Left lung (tissue), 10 donors: ENCODE measurements around the gene TERC. TPM values are rescaled to one million over a fixed set of nuclear protein-coding genes. Genes with fewer than 3 reads are reported as not detected.

ENCODE experiments used
- ATAC-seq: fragments of 200-7000 bp; cut with Tn5 transposase; one replicate; pipeline ENCODE4 v1.9.1; 2020; ENCODE audit warnings: moderate library complexity
- DNase-seq, 4 donors: peaks; one replicate each; pipeline ENCODE4 v3.0.0-alpha.2; 2013 to 2020
- H3K27ac ChIP-seq, 2 donors: fragments of 200-600 bp; sonication (generic) in 1 of 2; one replicate each; pipeline versions ENCODE4 v1.5.0 to v1.8.0; 2020 to 2021
- H3K27me3 ChIP-seq, 2 donors: fragments of 200-600 bp; sonication (generic) in 1 of 2; one replicate each; pipeline versions ENCODE4 v1.5.0 to v1.8.0; 2020 to 2021
- H3K36me3 ChIP-seq, 2 donors: fragments of 200-600 bp; sonication (generic) in 1 of 2; one replicate each; pipeline versions ENCODE4 v1.5.0 to v1.8.0; 2020 to 2021
- H3K4me1 ChIP-seq, 2 donors: fragments of 200-600 bp; one replicate each; pipeline ENCODE4 v1.8.0; 2021
- H3K4me3 ChIP-seq, 2 donors: fragments of 200-600 bp; sonication (generic) in 1 of 2; one replicate each; pipeline versions ENCODE4 v1.5.0 to v1.8.0; 2020 to 2021; ENCODE audit warnings: mild to moderate bottlenecking in 1 of 2
- H3K9me3 ChIP-seq, 2 donors: fragments of 200-600 bp; sonication (generic) in 1 of 2; one replicate each; pipeline versions ENCODE4 v1.5.0 to v1.8.0; 2020 to 2021
- CTCF ChIP-seq, 2 donors: fragments of 200-600 bp; sonication (generic) in 1 of 2; IDR thresholded peaks; one replicate each; pipeline versions ENCODE4 v1.5.0 to v1.8.0; 2021; ENCODE audit warnings: antibody characterized with exemption in 2 of 2
- intact Hi-C, 2 donors: fragments of 100-400 bp; cut with DNase I; formaldehyde crosslinking; loops; one replicate each; pipeline versions ENCODE4 v1.11.2 to v1.14.2; 2022
- polyA plus RNA-seq, 6 donors: library from polyadenylated mRNA; unstranded; fragments of 120-200 nt; gene quantifications; one replicate each; pipeline ENCODE4 v1.2.1, GENCODE V29; 2013; ENCODE audit not compliant: insufficient read length in 6 of 6
- total RNA-seq, 2 donors: library from RNA; stranded (reverse); fragmentation: NEBNext Ultra II Directional; extraction: Animal tissue kit (Norgen Biotek cat#: 25700); gene quantifications; one replicate each; pipeline ENCODE4 v1.2.1, GENCODE V29; 2021
- donor health status: DM: no; HTN: yes; CAD: no.
- donor health status: DM: no; HTN: no; CAD: no.

TERC gene
- total and polyA plus RNA-seq, 8 donors, result 0.38 to 8.0 (median 0.54) TPM; not detected in 3

GRCh38 chr3:169771497-169772304 lies 6.8 kb upstream of the TERC start:
- no peak for TF ChIP-seq CTCF (IDR thresholded peaks at IDR 0.05)
- intact Hi-C loops, result no loop called here
- peak overlapping the region; percentile 99 to 100 for H3K27ac ChIP-seq
- H3K9me3 ChIP-seq, result no peaks in the 10 kb centered on the region
- DNase-seq (peak; percentile 25 to 91 (median 63)), ATAC-seq (peak; percentile 20)
- H3K36me3 ChIP-seq, result peaks cover 0 to 23% of the 10 kb centered on the region in 2 donors
- peak overlapping the region; percentile 70 to 91 for H3K4me3 ChIP-seq
- no peaks in the 10 kb centered on the region for H3K27me3 ChIP-seq
- peaks cover 13 to 28% of the 10 kb centered on the region in 2 donors for H3K4me1 ChIP-seq

GRCh38 chr3:169769287-169770181 lies 4.7 kb upstream of the TERC start, which contains the start of gene ACTRT3:
Gene ACTRT3 (minus strand): TSS chr3:169769561. CDS start chr3:169769520, 41 bp downstream.
- peak; percentile 61 to 93 (median 64) for DNase-seq
- Histone ChIP-seq H3K36me3 (peaks cover 0 to 1% of the 10 kb centered on the region in 2 donors), H3K27ac (peak within 1 kb of the TSS; percentile 84 to 92), H3K4me3 (peak within 1 kb of the TSS; percentile 50 to 51), H3K9me3 (peaks cover 0 to 3% of the 10 kb centered on the region in 2 donors), H3K27me3 (no peaks in the 10 kb centered on the region), H3K4me1 (peaks cover 7 to 9% of the 10 kb centered on the region in 2 donors)
- peak; percentile 3 for ATAC-seq
- intact Hi-C loops, result no loop called here
- no peak for TF ChIP-seq CTCF (IDR thresholded peaks at IDR 0.05)

- no peaks in the 10 kb centered on the region for H3K36me3 ChIP-seq
- H3K4me1 ChIP-seq, result peaks cover 0 to 15% of the 10 kb centered on the region in 2 donors
- TF ChIP-seq CTCF (IDR thresholded peaks at IDR 0.05), result peak in 1 of 2 donors; percentile 5
- peaks cover 0 to 3% of the 10 kb centered on the region in 2 donors for H3K9me3 ChIP-seq
- peak overlapping the region; percentile 60 to 85 for H3K4me3 ChIP-seq
- no peaks in the 10 kb centered on the region for H3K27me3 ChIP-seq
- intact Hi-C loops, result no loop called here
- peak overlapping the region; percentile 98 to 99 for H3K27ac ChIP-seq
- ATAC-seq (peak; percentile 68), DNase-seq (peak; percentile 53 to 93 (median 67))
Observed at GRCh38 chr3:169764312-169764881, 463 bp downstream of the TERC start.

- Histone ChIP-seq H3K9me3 (no peaks in the 10 kb centered on the region), H3K27ac (no peak overlapping the region), H3K27me3 (no peaks in the 10 kb centered on the region), H3K4me1 (peaks cover 0 to 15% of the 10 kb centered on the region in 2 donors), H3K4me3 (no peak overlapping the region), H3K36me3 (no peaks in the 10 kb centered on the region)
- TF ChIP-seq CTCF (IDR thresholded peaks at IDR 0.05), result no peak
- ATAC-seq (no peak), DNase-seq (no peak)
- intact Hi-C loops, result no loop called here
Observed at GRCh38 chr3:169760479-169760878, 4.4 kb downstream of the TERC start.
